DMS79 treated with DMSO at 0.1 percent for 48 hours (cell line): ENCODE measurements around the gene CA12.

Experiments used
- DNase-seq: peaks from one replicate; lab custom pipeline; 2025; lab: John Stamatoyannopoulos, UW

Gene CA12

DNA sequence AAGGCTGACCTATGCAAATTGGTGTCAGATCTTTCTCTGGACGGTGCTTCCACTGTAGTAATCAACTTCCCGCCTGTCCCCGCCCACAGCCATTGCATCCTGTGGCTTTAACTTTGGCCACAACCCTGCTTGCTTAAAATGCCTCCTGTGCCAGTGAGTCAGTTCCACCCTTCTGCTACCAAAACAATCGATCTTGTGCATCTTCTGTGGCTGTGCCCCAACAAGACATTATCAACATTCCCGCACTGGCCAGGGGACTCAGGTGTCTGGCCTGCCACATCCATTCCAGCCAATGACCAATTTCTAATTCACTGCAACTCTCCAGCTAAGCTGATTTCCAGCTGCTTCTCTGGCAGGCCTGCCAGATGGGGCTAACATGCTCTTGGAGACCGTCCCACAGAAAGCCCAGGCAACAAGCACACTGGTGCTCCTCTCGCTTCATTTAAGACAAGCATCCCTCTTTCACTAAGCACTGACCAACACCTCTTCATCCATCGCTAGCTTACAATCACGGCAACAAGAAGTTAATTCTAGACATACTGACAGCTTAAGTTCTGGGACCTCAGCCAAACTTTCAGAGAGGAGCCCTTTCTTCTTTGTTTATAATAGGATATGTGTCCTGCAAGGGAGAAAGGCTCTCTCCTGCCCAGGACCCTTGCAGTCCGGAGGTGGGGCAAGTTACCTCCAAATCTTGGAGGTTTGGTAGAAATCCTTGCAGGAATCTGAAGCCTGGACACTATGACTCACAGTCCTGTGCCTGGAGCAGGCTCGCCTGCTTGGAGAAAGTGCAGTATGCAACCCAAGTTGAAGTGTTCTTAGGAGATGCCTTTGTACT, 6.7 kb downstream of the CA12 start:
- peak; percentile 28 for DNase-seq

DNA sequence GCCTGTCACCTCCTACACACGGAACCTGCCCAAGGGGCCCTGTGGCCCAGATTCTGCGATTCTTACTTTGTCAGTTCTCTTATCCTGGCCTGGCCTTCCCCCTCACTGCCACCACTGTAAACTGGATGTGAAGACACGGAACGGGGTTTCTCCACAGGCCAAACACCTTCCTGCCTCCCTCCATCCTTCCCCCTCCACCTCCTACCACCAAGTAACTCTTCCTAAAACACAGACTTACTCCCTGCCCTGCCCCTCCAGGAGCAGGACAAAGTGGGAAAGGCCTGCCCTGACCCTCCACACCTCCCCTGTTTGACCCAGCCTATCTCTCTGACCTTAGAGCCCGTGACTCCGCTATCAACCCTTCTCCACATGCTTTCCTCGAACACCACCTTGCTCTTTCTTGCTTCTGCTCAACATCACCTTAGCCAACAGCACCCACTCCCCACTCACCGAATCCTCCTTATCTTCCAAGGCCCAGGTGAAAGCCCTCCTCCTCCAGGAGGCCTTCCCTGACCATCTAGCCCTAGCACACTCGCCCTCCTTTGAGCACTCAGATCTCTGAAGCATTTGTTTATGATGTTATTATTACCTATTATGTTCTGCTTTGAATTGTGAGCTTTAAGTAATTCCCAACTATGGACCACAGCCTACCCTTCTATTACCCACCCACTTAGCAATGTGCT, 7.6 kb downstream of the CA12 start:
- no peak for DNase-seq

DNA sequence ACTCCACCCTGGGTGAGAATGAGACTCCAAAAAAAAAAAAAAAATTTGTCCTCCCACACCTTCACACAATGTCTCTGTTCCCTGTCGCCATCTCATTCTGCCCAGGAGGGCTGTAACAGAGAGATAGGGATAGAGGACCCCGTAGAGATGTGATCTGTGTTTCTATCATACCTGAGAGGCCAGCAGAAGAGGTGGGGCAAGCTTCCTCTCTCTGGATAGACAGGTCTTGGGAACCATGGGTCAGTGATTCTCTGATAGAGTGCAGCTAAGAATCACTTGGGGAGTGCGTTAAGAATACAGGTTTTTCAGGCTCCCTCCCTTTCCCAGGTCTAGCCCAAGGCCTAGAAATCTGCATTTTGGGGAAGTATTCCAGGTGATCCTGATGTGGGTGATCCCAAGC, 8.3 kb downstream of the CA12 start:
- DNase-seq: no peak

DNA sequence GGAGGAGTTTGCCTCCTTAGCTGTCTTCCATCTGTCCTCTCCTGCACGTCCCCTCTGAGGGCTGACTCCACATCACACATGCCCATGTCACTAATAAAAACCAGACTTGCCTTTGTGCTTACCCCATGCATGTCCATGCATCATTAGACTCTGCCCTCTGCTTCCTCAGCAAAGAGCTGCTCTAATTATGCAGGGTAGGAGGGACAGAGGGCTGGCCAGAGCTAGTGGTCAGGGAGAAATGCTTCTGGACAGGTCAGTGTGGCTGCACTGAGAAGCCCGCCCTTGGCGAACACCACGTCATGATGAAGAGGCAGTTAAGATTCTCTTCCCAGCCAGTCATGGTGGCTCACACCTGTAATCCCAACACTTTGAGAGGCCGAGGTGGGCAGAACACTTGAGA, 8.9 kb downstream of the CA12 start:
- no peak for DNase-seq

DNA sequence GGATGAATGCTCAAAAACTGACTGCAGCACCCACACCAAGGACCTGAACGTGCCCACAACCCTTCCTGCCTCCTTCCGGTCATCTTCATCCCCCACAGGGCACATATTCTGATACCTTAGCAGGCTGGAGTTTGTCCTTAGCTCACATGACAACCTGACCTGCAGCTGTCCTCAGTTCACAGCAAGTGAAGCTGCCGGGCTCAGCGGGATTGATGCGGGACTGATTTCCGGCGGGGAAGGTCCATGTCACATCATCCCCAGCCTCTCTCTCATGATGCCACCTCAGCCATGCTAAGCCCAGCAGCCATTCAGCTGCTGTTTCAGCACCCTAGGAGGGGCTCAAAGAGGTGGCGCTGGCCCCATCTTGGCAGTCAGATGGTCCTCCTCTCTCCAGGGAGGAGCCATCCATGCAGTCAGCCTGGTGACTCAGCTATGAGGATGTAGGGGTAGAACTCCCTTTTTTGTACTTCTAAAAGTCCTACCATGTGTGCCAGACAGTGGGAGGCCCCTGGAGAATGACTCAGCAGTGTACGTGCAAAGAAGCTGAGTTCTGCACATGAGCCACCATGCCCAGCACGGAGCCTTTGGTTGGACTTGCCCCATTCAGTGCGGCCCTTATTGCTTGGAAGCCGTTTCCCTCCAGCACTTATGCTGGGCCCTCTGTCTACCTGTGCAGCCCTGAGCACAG, 9.5 kb downstream of the CA12 start:
- no peak for DNase-seq

DNA sequence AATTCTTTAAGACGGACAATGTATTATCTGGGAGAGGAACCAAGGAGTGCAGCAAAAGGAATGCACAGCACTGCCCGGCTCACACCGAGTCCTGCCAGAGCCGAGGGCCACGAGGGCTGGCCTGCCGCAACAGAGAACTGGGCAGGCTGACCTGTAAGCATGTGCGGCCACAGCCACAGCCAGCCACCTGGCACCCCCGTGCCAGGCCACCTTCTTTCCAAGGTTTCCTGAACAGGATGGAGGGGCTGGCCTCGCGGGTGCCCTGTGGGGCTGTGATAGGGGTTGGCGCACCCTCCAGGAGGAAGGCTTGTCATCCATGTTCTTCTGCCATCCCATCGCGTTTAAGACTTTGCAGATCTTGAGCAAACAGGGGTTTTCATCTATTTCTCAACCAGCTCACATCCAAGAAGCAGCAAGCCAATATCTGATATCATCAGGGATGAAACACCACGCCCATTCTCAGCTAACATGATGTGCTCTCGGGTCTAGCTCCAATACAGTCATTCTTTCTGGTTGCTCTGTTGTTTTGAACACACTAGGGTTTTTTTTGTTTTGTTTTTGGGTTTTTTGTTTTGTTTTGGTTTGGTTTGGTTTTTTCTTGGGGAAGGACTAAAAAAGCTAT, 10.2 kb downstream of the CA12 start:
- DNase-seq: no peak

DNA sequence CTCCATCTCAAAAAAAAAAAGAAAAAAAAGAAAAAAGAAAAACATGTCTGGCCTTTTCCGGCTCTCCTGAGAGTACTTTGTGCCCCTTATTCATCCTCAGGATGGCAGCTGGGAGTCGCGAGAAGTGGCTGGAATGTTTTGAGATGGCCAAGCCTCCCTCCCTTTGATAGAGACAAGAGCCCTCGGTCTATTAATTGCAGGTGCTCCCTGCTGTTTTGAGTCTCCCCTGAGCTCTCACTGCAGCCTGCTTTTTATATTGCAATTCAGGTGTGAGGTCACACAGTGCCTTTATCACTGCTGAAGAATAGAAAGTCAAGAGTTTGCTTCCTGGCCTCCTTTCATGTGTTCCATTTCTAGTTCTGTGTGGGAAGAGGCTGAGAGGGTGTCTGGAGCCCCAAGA, 10.9 kb downstream of the CA12 start:
- peak; percentile 83 for DNase-seq

DNA sequence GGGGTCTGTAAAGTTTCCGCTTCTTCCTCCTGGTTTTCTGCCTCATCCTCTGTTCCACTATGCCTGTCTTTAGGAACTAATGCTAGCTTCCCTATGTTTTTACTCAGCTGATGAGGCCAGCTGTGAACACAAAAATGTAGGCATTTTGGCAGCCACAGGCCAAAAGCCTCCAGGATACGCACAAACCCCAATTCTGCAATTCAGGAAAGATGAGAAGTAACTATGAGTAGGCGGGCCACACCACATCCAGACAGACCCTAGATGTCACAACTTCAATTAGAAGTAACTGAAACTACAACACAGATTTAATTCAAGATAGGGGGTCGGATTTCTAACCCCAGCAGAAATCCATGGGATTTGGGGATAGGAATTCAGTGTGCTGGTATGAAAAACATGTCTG, 11.9 kb downstream of the CA12 start:
- DNase-seq: no peak

DNA sequence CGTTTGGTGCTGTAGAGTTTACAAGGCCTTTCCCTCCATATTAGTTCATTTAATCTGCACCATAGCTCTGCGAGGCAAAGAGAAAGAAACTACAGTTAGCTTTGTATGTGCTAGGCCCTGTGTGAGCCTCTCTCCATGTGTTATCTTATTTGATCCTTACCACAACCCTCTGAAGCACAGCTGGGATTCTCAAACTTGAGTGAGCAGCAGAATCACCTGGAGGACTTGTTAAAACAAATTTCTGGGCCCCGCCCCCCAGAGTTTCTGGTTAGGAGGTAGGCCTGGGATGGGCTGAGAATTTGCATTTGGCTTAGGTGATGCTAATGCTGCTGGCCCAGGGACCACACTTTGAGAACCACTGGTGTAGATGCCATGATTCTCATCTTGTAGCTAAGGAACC, 12.3 kb downstream of the CA12 start:
- DNase-seq: no peak

DNA sequence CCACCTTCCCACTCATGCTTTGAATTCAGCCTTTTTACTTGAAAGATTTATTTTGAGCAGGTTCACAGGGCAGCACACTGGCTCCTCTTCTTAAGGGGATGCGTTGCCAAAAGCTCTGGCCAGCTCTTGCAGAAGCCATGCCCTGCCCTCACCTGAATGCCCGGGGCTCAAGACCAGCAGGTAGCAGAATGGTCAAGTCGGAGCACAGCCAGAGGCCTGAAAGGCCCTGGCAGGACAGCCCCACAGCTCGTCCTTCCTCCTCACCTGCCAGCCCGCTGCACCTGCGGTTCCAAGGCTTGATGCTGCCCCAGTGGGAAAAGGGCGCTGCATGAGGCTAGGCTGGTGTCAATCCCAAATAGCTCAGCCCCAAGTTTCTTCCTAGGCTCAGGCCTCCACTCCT, 13.1 kb downstream of the CA12 start:
- DNase-seq: no peak

DNA sequence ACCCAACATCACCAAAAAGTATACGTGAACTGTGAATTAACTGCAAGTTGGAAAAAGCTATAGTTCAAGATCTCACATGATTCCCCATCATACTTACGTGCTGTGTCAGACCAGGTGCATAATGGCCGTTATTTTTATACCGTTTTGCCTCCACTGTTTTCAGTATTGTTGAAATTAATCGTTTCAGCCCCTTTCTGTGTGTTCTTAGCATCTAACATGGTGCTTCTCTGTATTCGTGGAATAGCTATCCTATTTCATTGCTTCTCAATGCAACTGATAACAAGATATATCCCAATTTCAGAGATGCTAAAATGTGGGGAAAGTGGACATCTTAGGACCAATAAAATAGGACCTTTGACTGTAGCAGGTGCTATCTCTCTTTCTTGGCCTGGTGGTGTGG, 13.7 kb downstream of the CA12 start:
- DNase-seq: no peak

DNA sequence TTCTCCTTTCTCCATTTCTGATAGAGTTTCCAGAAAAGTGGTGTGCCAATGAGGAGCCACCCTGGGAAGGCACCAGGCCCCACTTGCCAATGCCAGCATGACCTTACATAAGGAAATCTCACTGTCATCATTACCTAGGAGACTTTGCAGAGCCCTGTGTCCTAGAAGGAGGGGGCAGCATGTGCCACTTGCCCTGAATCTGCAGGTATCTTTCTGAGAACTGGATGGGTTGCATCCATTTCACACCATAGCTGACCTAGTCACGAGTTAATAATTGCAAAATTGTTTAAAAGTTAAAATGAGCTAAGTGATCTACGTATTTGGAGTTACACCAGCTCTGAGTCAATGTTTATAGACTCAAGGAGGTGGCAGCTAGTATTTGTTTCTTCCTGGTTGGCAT, 14.3 kb downstream of the CA12 start:
- no peak for DNase-seq

DNA sequence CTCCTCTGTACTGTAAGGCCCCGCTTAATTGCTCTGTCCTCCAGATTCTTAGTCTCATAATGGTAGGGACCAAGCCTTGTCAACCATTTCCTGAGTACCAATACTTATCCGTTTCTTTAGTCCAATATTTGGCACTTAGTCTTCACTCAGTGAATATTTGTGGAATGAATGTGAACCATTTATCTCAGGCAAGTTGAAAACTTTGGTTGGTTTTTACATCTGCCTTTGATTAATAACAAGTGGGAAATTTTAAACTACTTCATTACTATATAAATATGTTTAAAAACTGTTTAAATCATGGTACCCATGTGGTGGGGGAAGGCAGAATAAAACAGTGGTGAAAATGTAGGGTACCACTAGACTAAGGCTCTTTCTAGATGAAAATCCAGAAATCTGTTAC, 15.2 kb downstream of the CA12 start:
- no peak for DNase-seq

DNA sequence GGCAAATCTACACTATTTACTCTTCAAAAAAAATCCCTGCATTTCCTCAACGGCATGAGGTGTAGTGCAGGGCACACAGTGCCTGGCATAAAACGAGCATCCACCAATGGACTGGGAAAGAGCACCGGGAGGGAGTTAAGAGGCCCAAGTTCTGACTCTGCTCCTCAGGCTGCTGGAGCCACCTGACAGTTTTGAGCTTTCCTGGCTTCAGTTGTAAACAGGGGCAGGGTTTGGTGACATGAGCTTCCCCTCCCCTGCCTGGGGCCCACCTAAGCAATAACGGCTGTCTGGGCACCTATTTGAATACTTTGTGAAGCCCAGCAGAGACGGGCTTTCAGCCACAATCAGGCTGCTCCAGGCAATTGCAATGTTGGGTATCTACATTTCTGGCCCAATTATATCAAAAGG, 16.4 kb downstream of the CA12 start:
- no peak for DNase-seq

DNA sequence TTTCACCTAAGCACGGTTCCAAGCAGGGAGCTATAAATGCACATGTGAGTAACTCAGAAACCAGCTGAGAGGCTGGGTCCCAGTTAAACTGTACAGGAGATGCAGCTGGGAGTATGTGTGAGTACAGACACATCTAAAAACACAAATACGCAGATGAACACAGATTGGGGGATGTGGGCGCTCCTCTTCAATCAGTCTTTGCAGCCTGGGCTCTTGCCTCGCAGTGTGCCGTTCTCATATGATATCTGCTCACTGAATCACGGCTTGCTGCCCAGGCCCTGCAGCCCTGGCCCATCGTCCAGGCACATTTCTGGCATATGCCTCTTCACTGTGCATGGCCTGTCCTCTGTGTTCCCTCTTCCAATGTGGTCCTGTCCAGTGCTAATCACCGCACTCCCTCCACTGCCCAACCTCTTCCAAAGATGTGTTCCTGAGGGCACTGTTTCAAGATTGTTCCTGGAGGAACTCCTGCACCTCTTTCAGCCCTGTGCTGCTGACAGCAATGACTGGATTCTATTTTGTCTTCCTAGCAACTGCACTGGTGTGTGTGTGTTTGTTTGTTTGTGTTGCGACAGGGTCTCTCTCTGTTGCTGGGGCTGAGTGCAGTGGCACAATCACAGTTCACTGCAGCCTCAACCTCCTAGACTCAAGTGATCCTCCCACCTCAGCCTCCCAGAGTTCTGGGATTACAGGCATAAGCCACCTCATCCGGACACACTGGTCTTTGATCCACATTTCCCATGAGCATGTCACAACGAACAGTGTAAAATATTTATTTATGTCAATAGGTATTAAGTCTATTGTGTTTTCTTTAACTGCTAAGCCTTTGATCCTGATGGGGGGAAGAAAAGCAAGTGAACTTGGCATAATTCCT, 17.0 kb downstream of the CA12 start:
- DNase-seq: no peak

DNA sequence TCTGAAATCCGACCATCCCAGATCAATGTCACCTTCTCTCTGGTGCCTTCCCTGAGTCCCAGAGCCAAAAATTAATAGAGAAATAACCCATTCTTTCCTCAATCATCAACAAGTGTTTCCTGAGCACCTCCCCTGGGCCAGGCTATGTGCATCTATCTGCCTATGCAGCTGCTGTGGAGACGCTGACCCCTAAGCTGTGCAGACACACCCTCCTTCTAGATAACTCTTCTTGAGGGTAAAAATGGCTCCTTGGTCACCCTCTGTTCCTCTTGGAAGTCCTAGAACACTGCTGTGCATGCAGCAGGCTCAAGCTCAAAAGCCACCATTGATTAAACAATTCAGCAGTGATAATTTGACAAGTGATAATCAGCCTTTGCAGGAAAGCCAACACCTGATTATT, 18.4 kb downstream of the CA12 start:
- no peak for DNase-seq

DNA sequence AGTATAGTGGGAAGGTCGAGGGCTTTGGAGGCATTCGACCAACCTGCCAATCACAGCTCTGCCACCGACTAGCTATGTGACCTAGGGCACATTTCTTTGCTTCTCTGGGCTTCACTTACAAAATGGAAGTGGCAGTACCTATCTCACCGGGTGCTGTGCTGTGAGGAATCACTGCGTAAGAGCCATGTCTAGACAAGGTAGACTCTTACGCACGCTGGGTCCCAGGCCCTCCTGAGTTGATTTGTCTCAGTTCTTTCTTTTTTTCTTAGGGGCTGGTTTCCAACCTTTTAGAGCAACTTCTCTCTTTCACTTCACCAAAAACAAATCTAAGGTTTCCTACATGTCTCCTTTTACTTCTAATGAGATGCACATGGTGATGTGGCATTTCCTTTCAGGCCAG, 18.8 kb downstream of the CA12 start:
- no peak for DNase-seq

DNA sequence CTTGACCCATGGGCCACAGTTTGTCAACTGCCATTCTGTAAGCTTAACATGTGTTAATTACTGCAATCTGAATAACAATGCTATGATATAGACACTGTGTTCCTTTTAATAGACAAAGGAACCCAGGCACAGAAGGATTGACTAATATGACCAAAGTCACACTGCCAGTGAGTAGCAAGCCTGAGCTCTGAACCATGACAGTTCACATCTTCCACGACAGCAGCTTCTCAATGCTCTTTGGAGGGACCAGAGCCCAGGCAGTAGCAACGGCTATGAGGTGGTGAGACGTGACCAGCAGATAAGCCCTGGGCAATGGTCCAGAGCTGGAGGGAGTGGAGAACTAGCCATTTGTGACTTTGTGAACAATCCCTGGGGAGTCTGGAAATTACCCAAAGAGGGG, 19.4 kb downstream of the CA12 start:
- DNase-seq: no peak

DNA sequence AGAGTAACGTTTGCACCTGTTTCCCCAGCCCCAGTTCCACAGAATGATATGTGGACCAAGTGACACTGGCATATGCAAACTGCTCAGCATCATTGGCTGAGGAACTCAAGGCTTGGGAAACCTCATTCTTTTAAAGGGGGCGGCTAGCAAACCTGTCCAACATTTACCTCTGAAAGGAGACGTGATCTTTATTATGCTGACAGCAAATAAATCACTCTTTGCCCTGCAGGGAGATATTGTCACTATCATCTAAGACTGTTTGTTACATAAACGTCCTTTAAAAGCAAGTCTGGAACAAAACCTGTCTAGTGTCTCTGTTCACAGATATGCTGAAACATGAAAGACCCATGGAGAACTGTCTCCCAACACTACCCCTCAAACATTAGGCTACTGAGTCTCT, 21.5 kb downstream of the CA12 start:
- DNase-seq: no peak

DNA sequence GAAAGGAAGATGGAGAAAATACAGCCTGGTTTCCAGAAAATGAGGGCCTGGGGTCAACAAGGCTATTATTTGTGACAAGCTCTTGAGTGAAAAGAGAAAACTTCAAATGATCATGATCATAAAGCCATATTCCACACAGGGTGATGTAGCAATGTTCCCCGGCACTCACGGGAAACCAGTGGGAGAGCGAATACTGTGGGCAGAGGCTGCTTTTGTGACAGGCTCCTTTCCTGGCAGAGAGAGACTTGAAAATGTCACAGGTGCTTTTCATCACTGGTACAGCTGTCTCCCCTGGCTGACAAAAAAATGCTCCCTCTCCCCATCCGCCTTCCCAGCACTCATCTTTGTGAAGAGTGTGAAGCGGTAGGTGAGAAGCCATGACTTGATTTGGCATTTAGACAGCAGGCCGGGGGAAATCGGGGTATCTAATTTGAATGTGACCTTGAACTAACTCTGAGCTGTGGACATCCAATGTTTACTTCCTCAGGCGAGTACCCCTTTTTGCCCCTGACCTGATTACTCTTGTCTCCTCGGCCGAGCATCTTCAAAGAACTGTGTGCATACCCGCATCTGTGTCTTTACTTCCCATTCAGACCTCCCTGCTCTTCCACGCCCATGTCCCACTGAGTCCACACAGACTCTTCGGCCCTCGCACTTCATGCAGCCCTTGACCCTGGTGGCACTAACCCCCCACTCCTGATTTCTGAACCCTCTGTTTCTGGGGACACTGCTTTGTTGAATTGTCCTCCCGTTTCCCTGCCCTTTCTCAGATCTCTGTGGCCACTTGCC, 23.2 kb downstream of the CA12 start:
- DNase-seq: no peak

DNA sequence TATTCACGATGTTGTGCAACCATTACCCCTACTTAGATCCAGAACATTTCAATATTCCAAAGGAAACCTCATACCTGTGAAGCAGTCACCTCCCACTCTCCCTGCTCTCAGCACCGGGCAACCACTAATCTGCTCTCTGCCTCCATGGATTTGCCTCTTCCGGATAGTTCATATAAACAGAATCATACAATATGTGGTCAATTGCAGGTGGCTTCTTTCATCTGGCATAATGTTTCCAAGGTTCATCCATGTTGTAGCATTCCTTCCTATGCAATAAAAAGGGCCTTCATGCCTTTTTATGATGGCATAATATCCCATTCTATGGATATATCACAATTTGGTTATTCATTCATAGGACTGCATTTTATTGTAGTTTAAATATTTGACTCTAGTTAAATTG, 23.9 kb downstream of the CA12 start:
- no peak for DNase-seq
